Neural progenitor cell (in vitro differentiated cells): ENCODE data around the gene PPM1B.

ENCODE experiments used
- CTCF ChIP-seq: fragments of 200-600 bp; sonication (generic); IDR thresholded peaks from 2 replicates; pipeline ENCODE4 v1.5.1; 2017; ENCODE audit warnings: antibody characterized with exemption, mild to moderate bottlenecking
- EZH2 ChIP-seq: fragments of 200-600 bp; sonication (generic); IDR thresholded peaks from 2 replicates; pipeline ENCODE4 v1.6.1; 2017; ENCODE audit warnings: antibody characterized with exemption, mild to moderate bottlenecking, moderate library complexity

- TF ChIP-seq CTCF: no peak
- TF ChIP-seq EZH2: no peak
Measured at GRCh38 chr2:44215827-44216226, 47.2 kb downstream of the PPM1B start.
